HepG2 (cell line): ENCODE measurements around the gene PEF1. TPM values are rescaled to one million over a fixed set of nuclear protein-coding genes. Genes with fewer than 3 reads are reported as not detected.

Experiments
- ATAC-seq: fragments of 200-7000 bp; cut with Tn5 transposase; 3 replicates; pipeline ENCODE4 v1.9.1; 2020; ENCODE audit warnings: mild to moderate bottlenecking, moderate library complexity
- BruUV-seq: library from RNA; stranded (reverse); fragments of 400-500 nt; replicated peaks from 2 replicates; lab custom pipeline; 2021; lab: Mats Ljungman, UMichigan
- CTCF ChIA-PET: fragments of 300-600 bp; formaldehyde crosslinking; extraction: SDS; loops from one replicate; lab custom pipeline; 2021; ENCODE audit warnings: low total read pairs, inconsistent platforms, low intra/inter-chr PET ratio; lab: Yijun Ruan, JAX
- POLR2A ChIA-PET: fragments of 350-600 bp; sonication (Branson Sonifier 250); formaldehyde crosslinking; loops from one replicate; lab custom pipeline; 2020; ENCODE audit warnings: antibody characterized with exemption, inconsistent platforms; lab: Yijun Ruan, JAX
- DNase-seq: peaks from one replicate; pipeline ENCODE4 v3.0.0-alpha.2; 2015; ENCODE audit warnings: low spot score
- FAIRE-seq: peaks from 3 replicates; lab custom pipeline; 2011; peaks lifted over from hg19 to GRCh38; lab: Jason Lieb, UNC
- H2AFZ ChIP-seq: one replicate; pipeline ENCODE4 v1.6.1; 2011; ENCODE audit warnings: low read length, inconsistent platforms
- H3K27ac ChIP-seq: fragments of 300-600 bp; 3 replicates; pipeline ENCODE4 v1.8.0; 2011; ENCODE audit warnings: mixed run types, mild to moderate bottlenecking, mixed read lengths, low read length, inconsistent platforms; ENCODE audit not compliant: insufficient read depth; ENCODE audit errors: extremely low read length
- H3K27me3 ChIP-seq, 2 experiments: fragments of 200-600 bp in 1 of 2; 2 replicates in 1 of 2; 3 replicates in 1 of 2; pipeline versions ENCODE4 v1.6.0 to v1.8.0; 2011; ENCODE audit warnings: low read length in 2 of 2, mild to moderate bottlenecking in 2 of 2, moderate library complexity in 2 of 2, inconsistent platforms in 1 of 2; ENCODE audit not compliant: insufficient read depth in 2 of 2, control insufficient read depth in 1 of 2
- H3K36me3 ChIP-seq, 2 experiments: fragments of 200-600 bp in 1 of 2; replicated peaks in 1 of 2; 2 replicates in 1 of 2; 3 replicates in 1 of 2; pipeline versions ENCODE4 v1.5.1 to v1.8.0; 2011; ENCODE audit warnings: low read length in 2 of 2, inconsistent platforms in 1 of 2; ENCODE audit not compliant: insufficient read depth in 2 of 2, control insufficient read depth in 1 of 2
- H3K4me1 ChIP-seq: 2 replicates; pipeline ENCODE4 v1.5.1; 2012; ENCODE audit warnings: low read length, inconsistent platforms; ENCODE audit not compliant: insufficient read depth
- H3K4me2 ChIP-seq: 2 replicates; pipeline ENCODE4 v1.6.0; 2011; ENCODE audit warnings: low read depth, low read length, inconsistent platforms
- H3K4me3 ChIP-seq, 3 experiments: fragments of 200-600 bp in 1 of 3; sonication (generic), shearing (Covaris generic) in 1 of 3; replicated peaks in 1 of 3; 2 replicates each; pipeline ENCODE4 v1.5.1; 2011 to 2016; ENCODE audit warnings: low read length in 3 of 3, inconsistent platforms in 2 of 3, low read depth in 2 of 3, mild to moderate bottlenecking in 2 of 3, control low read depth in 1 of 3, mixed read lengths in 1 of 3; ENCODE audit not compliant: insufficient read depth in 1 of 3
- H3K79me2 ChIP-seq: one replicate; pipeline ENCODE4 v1.6.1; 2011; ENCODE audit warnings: low read length, inconsistent platforms; ENCODE audit not compliant: insufficient read depth
- H3K9ac ChIP-seq: 2 replicates; pipeline ENCODE4 v1.6.0; 2011; ENCODE audit warnings: mild to moderate bottlenecking, low read depth, low read length, inconsistent platforms; ENCODE audit not compliant: insufficient read depth
- H3K9me3 ChIP-seq: 2 replicates; pipeline ENCODE4 v1.5.1; 2012; ENCODE audit warnings: mild to moderate bottlenecking, low read length
- H4K20me1 ChIP-seq: 2 replicates; pipeline ENCODE4 v1.6.0; 2011; ENCODE audit warnings: inconsistent platforms, mild to moderate bottlenecking, low read length, moderate library complexity; ENCODE audit not compliant: insufficient read depth
- CBFB ChIP-seq: sonication (generic); formaldehyde crosslinking; IDR thresholded peaks from 2 replicates; pipeline ENCODE4 v1.4.0; 2020; ENCODE audit warnings: missing genetic modification reagents
- CCAR2 ChIP-seq: fragments of 200-400 bp; formaldehyde crosslinking; optimal IDR thresholded peaks from 2 replicates; pipeline ENCODE3; 2018; ENCODE audit warnings: low read depth, mild to moderate bottlenecking, low read length, moderate library complexity
- ELF4 ChIP-seq: sonication (generic); formaldehyde crosslinking; IDR thresholded peaks from 2 replicates; pipeline ENCODE4 v1.5.0; 2020; ENCODE audit warnings: missing genetic modification reagents, mild to moderate bottlenecking, moderate library complexity, borderline replicate concordance
- EP300 ChIP-seq, 3 experiments: sonication (generic) in 1 of 3; formaldehyde crosslinking in 1 of 3; IDR thresholded peaks; 2 replicates each; pipeline versions ENCODE4 v1.5.1 to v1.6.1; 2011 to 2020; ENCODE audit warnings: low read depth in 2 of 3, low read length in 2 of 3, borderline replicate concordance in 1 of 3, improper control_type of control experiment in 1 of 3, mild to moderate bottlenecking in 1 of 3, missing genetic modification reagents in 1 of 3, moderate library complexity in 1 of 3
- KMT2A ChIP-seq: sonication (generic); formaldehyde crosslinking; IDR thresholded peaks from 2 replicates; pipeline ENCODE4 v1.4.0; 2020; ENCODE audit warnings: missing genetic modification reagents
- RNF2 ChIP-seq: fragments of 450-650 bp; conservative IDR thresholded peaks from 2 replicates; pipeline ENCODE4 v1.6.1; 2016; ENCODE audit warnings: low read depth
- TAF15 ChIP-seq: fragments of 200-400 bp; formaldehyde crosslinking; IDR thresholded peaks from one replicate; pipeline ENCODE4 v1.6.1; 2018; ENCODE audit warnings: mild to moderate bottlenecking, low read depth, low read length; ENCODE audit not compliant: poor library complexity, severe bottlenecking
- ZBTB10 ChIP-seq: sonication (generic); formaldehyde crosslinking; IDR thresholded peaks from 2 replicates; pipeline ENCODE4 v1.4.0; 2020; ENCODE audit warnings: missing genetic modification reagents, borderline replicate concordance
- ZBTB8A ChIP-seq: sonication (generic); formaldehyde crosslinking; IDR thresholded peaks from 2 replicates; pipeline ENCODE4 v1.4.0; 2020; ENCODE audit warnings: mild to moderate bottlenecking, low read depth, missing genetic modification reagents, borderline replicate concordance
- ZNF253 ChIP-seq: sonication (generic); formaldehyde crosslinking; IDR thresholded peaks from 2 replicates; pipeline ENCODE4 v1.8.0; 2022; ENCODE audit warnings: mild to moderate bottlenecking, missing genetic modification reagents, borderline replicate concordance
- ZNF556 ChIP-seq: sonication (generic); formaldehyde crosslinking; IDR thresholded peaks from 2 replicates; pipeline ENCODE4 v1.4.0; 2020; ENCODE audit warnings: mild to moderate bottlenecking, missing genetic modification reagents, borderline replicate concordance
- ZNF563 ChIP-seq: sonication (generic); formaldehyde crosslinking; IDR thresholded peaks from 2 replicates; pipeline ENCODE4 v1.8.0; 2022; ENCODE audit warnings: mild to moderate bottlenecking, moderate library complexity, missing genetic modification reagents
- ZNF609 ChIP-seq: sonication (generic); formaldehyde crosslinking; IDR thresholded peaks from 2 replicates; pipeline ENCODE4 v1.4.0; 2020; ENCODE audit warnings: mild to moderate bottlenecking, missing genetic modification reagents, borderline replicate concordance
- WGBS: methylation state at CpG from one replicate; pipeline ENCODE4 v1.1.6; 2017; ENCODE audit warnings: low lambda C conversion rate; 5-methylcytosine and 5-hydroxymethylcytosine counted together
- in situ Hi-C: cut with HindIII; loops from 2 replicates; pipeline ENCODE4 v1.10.0; 2017; ENCODE audit warnings: low pct_unique_long_range_greater_than_20kb; ENCODE audit not compliant: extremely low pct_ligation_motif_present
- intact Hi-C: fragments of 100-400 bp; cut with micrococcal nuclease; formaldehyde crosslinking; loops from one replicate; pipeline ENCODE4 v1.10.0; 2022; ENCODE audit not compliant: unreplicated experiment
- polyA plus RNA-seq, 8 experiments: library from polyadenylated mRNA; depleted of rRNA in 3 of 8; stranded (reverse) in 7 of 8; unstranded in 1 of 8; fragments of >200 nt; fragmentation: Illumina TruSeq in 4 of 8; extraction: Trizol in 4 of 8; gene quantifications; 2 replicates each; pipeline versions ENCODE4 v1.2.1 to v1.2.3, GENCODE V29; 2011 to 2016; ENCODE audit warnings: low read depth in 4 of 8, missing spikeins in 1 of 8, mixed read lengths in 1 of 8; ENCODE audit not compliant: insufficient read depth in 1 of 8
- total RNA-seq, 5 experiments: library from RNA; depleted of rRNA; stranded (reverse); fragments of >200 nt; fragmentation: Illumina TruSeq; extraction: Trizol; gene quantifications; 2 replicates each; pipeline ENCODE4 v1.2.3, GENCODE V29; 2016; ENCODE audit warnings: low read depth in 1 of 5

The PEF1 gene
- total and polyA plus RNA-seq, 2 of the 13 experiments (the other 11 are each of a cell fraction or from before 2014, with no cell fraction given) = 57.1 to 57.8 TPM

DNA sequence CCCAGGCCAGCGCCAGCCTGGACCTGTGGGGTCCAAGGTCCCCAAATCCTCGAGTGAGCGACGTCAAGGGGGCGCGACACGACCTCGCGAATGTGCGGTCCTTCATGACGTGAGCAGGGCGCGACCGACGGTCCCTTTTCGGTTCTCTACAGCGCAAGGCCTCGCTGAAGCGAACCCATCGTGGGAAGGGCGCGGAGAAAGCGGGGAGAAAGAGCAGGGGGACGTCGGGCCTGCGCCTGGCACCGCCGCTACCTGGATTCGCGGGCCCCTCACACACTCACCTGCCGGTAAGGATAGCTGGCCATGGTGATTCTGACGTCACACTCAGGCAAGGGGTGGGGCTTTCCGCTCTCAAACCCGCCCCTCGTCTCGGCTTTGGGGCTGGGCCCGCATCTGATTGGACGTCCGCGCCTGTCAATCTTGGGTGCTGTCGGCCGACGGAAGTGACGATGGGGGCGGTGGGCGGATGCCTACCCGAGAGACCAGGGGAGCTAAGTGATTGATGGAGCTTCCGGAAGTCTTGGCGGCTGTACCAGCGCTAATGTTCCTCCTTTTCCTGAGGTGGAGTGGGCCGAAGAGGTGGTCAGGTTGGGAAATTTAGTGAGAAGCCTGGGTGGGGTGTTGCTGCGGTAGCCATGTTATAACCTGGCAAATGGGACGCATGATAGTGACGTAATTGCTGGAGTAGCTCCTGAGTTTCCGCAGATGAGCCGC, at the start of gene PEF1 (continued):
- TF ChIP-seq ZBTB10 (CRISPR knock-in tag) = peak; percentile 2; the same call in 1 of the 2 replicates
- no peak; the same call in 1 of the 2 replicates for TF ChIP-seq RNF2
- TF ChIP-seq ELF4 (CRISPR knock-in tag) = peak; percentile 34; the same call in 1 of the 2 replicates
- TF ChIP-seq CCAR2 = no peak

DNA sequence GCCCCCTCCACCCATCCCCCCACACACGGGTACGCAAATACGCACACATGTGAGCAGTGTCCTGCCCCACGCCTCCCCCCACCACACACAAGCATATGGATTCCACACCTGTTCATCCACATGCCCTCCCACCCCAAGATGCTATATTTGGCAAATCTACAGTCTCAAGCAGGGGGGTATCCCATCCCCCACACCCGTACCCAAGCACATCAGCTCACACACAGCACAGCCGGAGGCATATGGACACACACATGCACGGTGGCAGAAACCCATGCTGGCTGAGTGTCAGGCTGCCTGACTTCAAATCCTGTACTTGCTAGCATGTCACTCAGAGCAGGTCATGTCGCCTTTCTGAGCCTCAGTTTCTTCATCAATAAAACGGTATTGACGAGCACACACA, 48.6 kb upstream of the PEF1 start:
- CTCF ChIA-PET = no interaction called here

More for the DNA sequence above, 48.6 kb upstream of the PEF1 start:
- 96% methylated on average over 9 of the region's 10 CpGs for WGBS
- no peak for DNase-seq
- no TSS peak for BruUV-seq
- no peaks in the 10 kb centered on the region for H3K79me2 ChIP-seq
- no peak overlapping the region for H3K4me3 ChIP-seq
- no peaks in the 10 kb centered on the region for H3K9me3 ChIP-seq
- H2AFZ ChIP-seq = no peak overlapping the region
- no peaks in the 10 kb centered on the region; a peak in 2 of 5 replicates for H3K36me3 ChIP-seq
- H3K4me1 ChIP-seq = no peaks in the 10 kb centered on the region
- no peak for FAIRE-seq
- TF ChIP-seq TAF15 (no peak), ZBTB8A (CRISPR knock-in tag) (no peak), ZNF253 (CRISPR knock-in tag) (no peak), ZNF609 (CRISPR knock-in tag) (no peak), EP300 (IDR thresholded peaks at IDR 0.05; ENCODE audit: low read depth in 2 of 2, low read length in 2 of 2) (no peak), EP300 (CRISPR knock-in tag; IDR thresholded peaks at IDR 0.05; ENCODE audit: borderline replicate concordance) (no peak), ZNF556 (CRISPR knock-in tag) (no peak), ZNF563 (no peak), KMT2A (no peak), CBFB (CRISPR knock-in tag) (no peak)
- TF ChIP-seq, all 625 proteins: peak for 0
- Histone ChIP-seq H3K27me3 (no peaks in the 10 kb centered on the region), H4K20me1 (no peaks in the 10 kb centered on the region), H3K4me2 (no peak overlapping the region), H3K9ac (no peak overlapping the region), H3K27ac (no peak overlapping the region)
- in situ Hi-C loops = no loop called here
- ATAC-seq = no peak
- intact Hi-C loops = no loop called here
- POLR2A ChIA-PET = interaction anchor here (1.2 kb wide), 1 partner anchor 11 kb away, joined by 3 read pairs; the partner anchor contains the start of gene COL16A1
